A549 (cell line): ENCODE measurements around the gene NSMF. TPM values are rescaled to one million over a fixed set of nuclear protein-coding genes. Genes with fewer than 3 reads are reported as not detected.

Source experiments
- ATAC-seq, 2 experiments: fragments of 200-7000 bp in 1 of 2; fragments of >200 bp in 1 of 2; cut with Nextera tagmentation in 1 of 2; cut with Tn5 transposase in 1 of 2; 3 replicates each; pipeline versions ENCODE4 v1.8.0 to v1.9.1; 2018 to 2020; ENCODE audit warnings: mild to moderate bottlenecking in 1 of 2, moderate library complexity in 1 of 2
- CTCF ChIA-PET: fragments of 300-600 bp; sonication (Branson Sonifier 250); formaldehyde crosslinking; extraction: SDS; loops from one replicate; lab custom pipeline; 2021; ENCODE audit warnings: antibody characterized with exemption, inconsistent platforms; lab: Yijun Ruan, JAX
- POLR2A ChIA-PET: fragments of 350-600 bp; formaldehyde crosslinking; extraction: SDS; loops from one replicate; lab custom pipeline; 2021; ENCODE audit warnings: antibody characterized with exemption, inconsistent platforms; lab: Yijun Ruan, JAX
- DNase-seq, 2 experiments: peaks; one replicate each; pipeline versions ENCODE4 v3.0.0 to v3.0.0-alpha.2; 2011 to 2016; ENCODE audit warnings: low read depth in 1 of 2, low spot score in 1 of 2
- FAIRE-seq: peaks from 2 replicates; lab custom pipeline; 2011; peaks lifted over from hg19 to GRCh38; lab: Jason Lieb, UNC
- H3K27ac ChIP-seq, 2 experiments: fragments of >200 bp; sonication (Bioruptor Twin); formaldehyde crosslinking; 3 replicates each; pipeline ENCODE4 v1.5.1; 2016 to 2017
- H3K4me1 ChIP-seq: fragments of >200 bp; sonication (Bioruptor Twin); formaldehyde crosslinking; 3 replicates; pipeline ENCODE4 v1.6.1; 2016
- H3K4me2 ChIP-seq: fragments of >200 bp; sonication (Bioruptor Twin); formaldehyde crosslinking; 3 replicates; pipeline ENCODE4 v1.6.1; 2016
- H3K4me3 ChIP-seq: fragments of >200 bp; sonication (Bioruptor Twin); formaldehyde crosslinking; 3 replicates; pipeline ENCODE4 v1.5.1; 2016
- H3K9me3 ChIP-seq: fragments of >200 bp; sonication (Bioruptor Twin); formaldehyde crosslinking; 3 replicates; pipeline ENCODE4 v1.6.1; 2016
- CBX8 ChIP-seq: fragments of 200-600 bp; sonication (generic); IDR thresholded peaks from 2 replicates; pipeline ENCODE4 v1.6.1; 2016
- CEBPB ChIP-seq, 2 experiments: fragments of >200 bp in 1 of 2; sonication (Bioruptor Twin) in 1 of 2; formaldehyde crosslinking in 1 of 2; IDR thresholded peaks; 2 replicates each; pipeline ENCODE4 v1.6.1; 2012 to 2016
- CHD4 ChIP-seq: fragments of 200-600 bp; sonication (generic); IDR thresholded peaks from 2 replicates; pipeline ENCODE4 v1.6.1; 2016; ENCODE audit warnings: antibody characterized with exemption, mild to moderate bottlenecking, borderline replicate concordance
- EHMT2 ChIP-seq: fragments of 200-600 bp; sonication (generic); IDR thresholded peaks from 2 replicates; pipeline ENCODE4 v1.6.1; 2016; ENCODE audit warnings: antibody characterized with exemption, low read depth, mild to moderate bottlenecking, moderate library complexity
- FOSL2 ChIP-seq, 2 experiments: fragments of 450-650 bp in 1 of 2; fragments of >200 bp in 1 of 2; sonication (Bioruptor Twin) in 1 of 2; formaldehyde crosslinking; IDR thresholded peaks; 2 replicates each; pipeline versions ENCODE4 v1.5.0 to v1.6.1; 2016 to 2020; ENCODE audit warnings: mild to moderate bottlenecking in 1 of 2, moderate library complexity in 1 of 2
- FOXS1 ChIP-seq: fragments of 250-450 bp; sonication (Bioruptor Pico); IDR thresholded peaks from 2 replicates; pipeline ENCODE4 v1.5.0; 2020; ENCODE audit warnings: mild to moderate bottlenecking, moderate library complexity
- HDAC2 ChIP-seq: fragments of 200-600 bp; sonication (generic); IDR thresholded peaks from 2 replicates; pipeline ENCODE4 v1.6.1; 2016
- JUN ChIP-seq, 2 experiments: fragments of >200 bp; sonication (Bioruptor Twin); formaldehyde crosslinking; IDR thresholded peaks; 2 replicates in 1 of 2; 3 replicates in 1 of 2; pipeline ENCODE4 v1.6.1; 2016 to 2017
- JUNB ChIP-seq: fragments of >200 bp; sonication (Bioruptor Twin); formaldehyde crosslinking; IDR thresholded peaks from 2 replicates; pipeline ENCODE4 v1.6.1; 2016
- KDM5A ChIP-seq: fragments of 200-600 bp; sonication (generic); IDR thresholded peaks from 2 replicates; pipeline ENCODE4 v1.6.1; 2016; ENCODE audit warnings: antibody characterized with exemption, mild to moderate bottlenecking
- MAFK ChIP-seq: fragments of 450-650 bp; IDR thresholded peaks from 2 replicates; pipeline ENCODE4 v1.6.1; 2014; ENCODE audit not compliant: partially characterized antibody
- MAZ ChIP-seq: fragments of 150-350 bp; IDR thresholded peaks from 2 replicates; pipeline ENCODE4 v1.6.1; 2014; ENCODE audit warnings: antibody characterized with exemption, low read depth, low read length, borderline replicate concordance
- NFE2L2 ChIP-seq: fragments of 150-350 bp; conservative IDR thresholded peaks from 2 replicates; pipeline ENCODE4 v1.6.1; 2014; ENCODE audit warnings: low read length
- NR3C1 ChIP-seq: fragments of >200 bp; sonication (Bioruptor Twin); formaldehyde crosslinking; IDR thresholded peaks from 3 replicates; pipeline ENCODE4 v1.6.1; 2017
- POLR2A ChIP-seq: IDR thresholded peaks from 2 replicates; pipeline ENCODE4 v1.6.1; 2012; ENCODE audit warnings: mild to moderate bottlenecking, low read length
- RCOR1 ChIP-seq: fragments of 150-350 bp; IDR thresholded peaks from 2 replicates; pipeline ENCODE4 v1.6.1; 2014; ENCODE audit warnings: antibody characterized with exemption, low read length, low read depth
- TP53 ChIP-seq: fragments of 250-450 bp; sonication (Bioruptor Pico); IDR thresholded peaks from 2 replicates; pipeline ENCODE4 v1.5.0; 2021; ENCODE audit warnings: mild to moderate bottlenecking, moderate library complexity
- ZFP36 ChIP-seq: fragments of 450-650 bp; IDR thresholded peaks from 2 replicates; pipeline ENCODE4 v1.6.1; 2014; ENCODE audit warnings: borderline replicate concordance; ENCODE audit not compliant: partially characterized antibody
- ZSCAN20 ChIP-seq: fragments of 250-450 bp; sonication (Bioruptor Pico); IDR thresholded peaks from 2 replicates; pipeline ENCODE4 v1.8.0; 2022; ENCODE audit warnings: mild to moderate bottlenecking, moderate library complexity
- WGBS: methylation state at CpG from one replicate; pipeline ENCODE4 v1.1.6; 2017; ENCODE audit errors: missing lambda C conversion rate; 5-methylcytosine and 5-hydroxymethylcytosine counted together
- polyA plus RNA-seq, 4 experiments: library from polyadenylated mRNA; depleted of rRNA in 3 of 4; stranded (reverse); fragments of >200 nt; fragmentation: RNase III in 1 of 4; extraction: RNeasy Plus Mini Kit Qiagen cat#74134 plus additional on column Dnase treatment in 1 of 4; gene quantifications; 2 replicates in 3 of 4; 3 replicates in 1 of 4; pipeline ENCODE4 v1.2.3, GENCODE V29; 2011 to 2017
- TF ChIP-seq, protein P1 (sequence below): IDR thresholded peaks from 2 replicates; pipeline ENCODE4 v1.6.1; 2012
- TF ChIP-seq, protein P2 (sequence below): fragments of 450-650 bp; IDR thresholded peaks from 2 replicates; pipeline ENCODE4 v1.6.1; 2014; ENCODE audit warnings: antibody characterized with exemption
- TF ChIP-seq, protein P3 (sequence below): fragments of >200 bp; sonication (Bioruptor Twin); formaldehyde crosslinking; IDR thresholded peaks from 3 replicates; pipeline ENCODE4 v1.6.1; 2016
- TF ChIP-seq, protein P4 (sequence below): IDR thresholded peaks from 2 replicates; pipeline ENCODE4 v1.6.1; 2012; ENCODE audit warnings: low read depth, borderline replicate concordance
- TF ChIP-seq, protein P5 (sequence below): fragments of 250-450 bp; sonication (Bioruptor Pico); IDR thresholded peaks from 2 replicates; pipeline ENCODE4 v1.5.0; 2020; ENCODE audit warnings: low read depth, mild to moderate bottlenecking, moderate library complexity
- TF ChIP-seq, protein P6 (sequence below): fragments of >200 bp; sonication (Bioruptor Twin); formaldehyde crosslinking; IDR thresholded peaks from 2 replicates; pipeline ENCODE4 v1.6.1; 2016

The NSMF gene
- polyA plus RNA-seq, 2 of the 4 experiments (the other 2 are of a cell fraction): 16.0 to 29.2 TPM

DNA sequence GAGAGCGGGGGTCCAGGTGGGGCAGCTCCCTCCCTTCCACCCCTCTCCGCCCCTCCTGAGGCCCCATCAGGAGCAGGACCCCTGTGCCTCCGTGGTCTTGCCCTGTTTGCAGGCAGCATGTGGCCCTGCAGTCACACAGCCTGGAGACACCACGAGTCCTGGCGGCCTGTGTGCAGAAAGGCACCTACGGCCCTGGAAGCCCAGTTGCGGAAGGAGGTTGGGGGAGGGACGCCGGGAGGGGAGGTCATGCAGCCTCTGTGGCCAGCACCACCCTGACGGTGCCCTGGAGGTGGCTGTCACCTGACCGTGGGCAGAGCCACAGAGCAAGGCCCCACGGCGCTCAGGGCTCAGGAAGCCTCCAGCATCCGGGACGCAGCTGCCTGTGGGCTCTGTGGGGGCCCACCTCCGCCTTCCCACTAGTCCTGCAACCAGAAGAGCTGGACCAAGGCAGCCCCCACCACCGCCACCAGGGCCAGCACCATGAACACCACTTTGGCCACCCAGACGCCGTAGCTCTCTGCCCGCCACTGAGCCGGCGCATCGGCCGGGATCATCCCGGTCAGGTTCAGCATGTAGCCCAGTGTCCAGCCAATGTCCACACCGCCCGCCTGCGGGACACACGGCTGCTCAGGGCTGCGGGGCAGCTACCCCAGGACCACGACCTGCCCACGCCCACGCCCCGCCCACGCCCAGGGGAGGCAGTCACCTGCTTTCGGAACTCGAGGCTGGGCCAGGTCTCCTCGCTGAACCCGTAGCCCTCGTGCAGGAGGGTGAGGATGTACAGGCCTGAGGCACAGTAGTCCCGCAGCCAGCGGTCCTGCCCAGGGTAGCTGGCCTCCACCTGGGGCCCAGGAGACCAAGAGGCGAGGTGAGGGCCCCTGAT lies 24.4 kb downstream of the NSMF start (continued):
- TF ChIP-seq FOSL2 (IDR thresholded peaks at IDR 0.05) (no peak), FOSL2 (CRISPR knock-in tag; IDR thresholded peaks at IDR 0.05) (no peak), MAZ (no peak), TP53 (no peak)
- TF ChIP-seq, protein P1, sequence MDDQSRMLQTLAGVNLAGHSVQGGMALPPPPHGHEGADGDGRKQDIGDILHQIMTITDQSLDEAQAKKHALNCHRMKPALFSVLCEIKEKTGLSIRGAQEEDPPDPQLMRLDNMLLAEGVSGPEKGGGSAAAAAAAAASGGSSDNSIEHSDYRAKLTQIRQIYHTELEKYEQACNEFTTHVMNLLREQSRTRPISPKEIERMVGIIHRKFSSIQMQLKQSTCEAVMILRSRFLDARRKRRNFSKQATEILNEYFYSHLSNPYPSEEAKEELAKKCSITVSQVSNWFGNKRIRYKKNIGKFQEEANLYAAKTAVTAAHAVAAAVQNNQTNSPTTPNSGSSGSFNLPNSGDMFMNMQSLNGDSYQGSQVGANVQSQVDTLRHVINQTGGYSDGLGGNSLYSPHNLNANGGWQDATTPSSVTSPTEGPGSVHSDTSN: no peak

DNA sequence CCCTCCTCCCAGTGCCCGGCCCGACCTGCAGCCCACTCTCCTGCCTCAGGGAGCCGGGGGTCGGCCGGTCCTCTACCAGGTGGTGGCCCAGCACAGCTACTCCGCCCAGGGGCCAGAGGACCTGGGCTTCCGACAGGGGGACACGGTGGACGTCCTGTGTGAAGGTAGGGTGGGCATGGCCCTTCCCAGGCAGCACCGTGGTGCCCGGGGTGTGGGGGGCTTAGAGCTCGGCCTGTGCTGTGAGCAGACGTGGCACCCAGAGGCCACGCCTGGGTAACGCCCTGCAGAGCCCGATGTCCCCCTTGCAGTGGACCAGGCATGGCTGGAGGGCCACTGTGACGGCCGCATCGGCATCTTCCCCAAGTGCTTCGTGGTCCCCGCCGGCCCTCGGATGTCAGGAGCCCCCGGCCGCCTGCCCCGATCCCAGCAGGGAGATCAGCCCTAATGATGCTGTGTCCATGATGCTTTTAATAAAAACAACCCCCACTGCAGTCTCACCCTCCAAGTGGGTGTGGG lies 25.2 kb downstream of the NSMF start:
- POLR2A ChIA-PET: no interaction called here
- Histone ChIP-seq H3K9me3 (no peaks in the 10 kb centered on the region), H3K27ac (no peak overlapping the region), H3K4me1 (peaks cover 24% of the 10 kb centered on the region), H3K4me2 (no peak overlapping the region), H3K4me3 (no peak overlapping the region)
- FAIRE-seq (no peak), ATAC-seq (no peak), DNase-seq (no peak)
- CTCF ChIA-PET: interaction anchor here (0.6 to 8.1 kb wide), 5 partner anchors 10 to 168 kb away, joined by 3 to 98 read pairs (median 3); partner anchors contain the start of genes ENTPD8, EXD3 and NOXA1
- TF ChIP-seq, protein P2, sequence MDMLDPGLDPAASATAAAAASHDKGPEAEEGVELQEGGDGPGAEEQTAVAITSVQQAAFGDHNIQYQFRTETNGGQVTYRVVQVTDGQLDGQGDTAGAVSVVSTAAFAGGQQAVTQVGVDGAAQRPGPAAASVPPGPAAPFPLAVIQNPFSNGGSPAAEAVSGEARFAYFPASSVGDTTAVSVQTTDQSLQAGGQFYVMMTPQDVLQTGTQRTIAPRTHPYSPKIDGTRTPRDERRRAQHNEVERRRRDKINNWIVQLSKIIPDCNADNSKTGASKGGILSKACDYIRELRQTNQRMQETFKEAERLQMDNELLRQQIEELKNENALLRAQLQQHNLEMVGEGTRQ: no peak
- TF ChIP-seq CBX8 (no peak), MAFK (no peak), RCOR1 (no peak), KDM5A (no peak), CHD4 (no peak), HDAC2 (no peak), NFE2L2 (no peak), POLR2A (no peak)
- TF ChIP-seq, protein P3, sequence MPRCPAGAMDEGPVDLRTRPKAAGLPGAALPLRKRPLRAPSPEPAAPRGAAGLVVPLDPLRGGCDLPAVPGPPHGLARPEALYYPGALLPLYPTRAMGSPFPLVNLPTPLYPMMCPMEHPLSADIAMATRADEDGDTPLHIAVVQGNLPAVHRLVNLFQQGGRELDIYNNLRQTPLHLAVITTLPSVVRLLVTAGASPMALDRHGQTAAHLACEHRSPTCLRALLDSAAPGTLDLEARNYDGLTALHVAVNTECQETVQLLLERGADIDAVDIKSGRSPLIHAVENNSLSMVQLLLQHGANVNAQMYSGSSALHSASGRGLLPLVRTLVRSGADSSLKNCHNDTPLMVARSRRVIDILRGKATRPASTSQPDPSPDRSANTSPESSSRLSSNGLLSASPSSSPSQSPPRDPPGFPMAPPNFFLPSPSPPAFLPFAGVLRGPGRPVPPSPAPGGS: no peak
- 96% methylated on average over 9 of the region's 26 CpGs for WGBS

DNA sequence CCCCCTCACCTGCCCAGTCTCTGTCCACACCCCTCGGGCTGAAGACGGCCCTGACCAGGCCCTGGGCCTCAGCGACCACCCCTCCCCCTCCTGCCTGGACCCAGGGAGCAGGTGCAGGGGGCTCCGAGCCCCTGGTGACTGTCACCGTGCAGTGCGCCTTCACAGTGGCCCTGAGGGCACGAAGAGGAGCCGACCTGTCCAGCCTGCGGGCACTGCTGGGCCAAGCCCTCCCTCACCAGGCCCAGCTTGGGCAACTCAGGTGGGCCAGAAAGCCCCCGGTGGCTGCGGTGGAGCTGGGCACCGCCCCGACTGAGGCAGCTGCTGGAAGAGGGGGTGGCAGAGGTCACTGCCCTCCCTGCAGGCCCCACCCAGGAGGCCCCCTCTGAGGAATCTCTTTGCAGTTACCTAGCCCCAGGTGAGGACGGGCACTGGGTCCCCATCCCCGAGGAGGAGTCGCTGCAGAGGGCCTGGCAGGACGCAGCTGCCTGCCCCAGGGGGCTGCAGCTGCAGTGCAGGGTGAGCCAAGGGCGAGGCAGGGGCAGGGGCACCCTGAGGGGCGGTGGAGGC lies 25.7 kb downstream of the NSMF start:
- no peak for ATAC-seq
- CTCF ChIA-PET: interaction anchor here (0.6 to 8.1 kb wide), 5 partner anchors 10 to 169 kb away, joined by 3 to 98 read pairs (median 3); partner anchors contain the start of genes ENTPD8, EXD3 and NOXA1
- no peak overlapping the region for H3K4me2 ChIP-seq
- POLR2A ChIA-PET: no interaction called here
- no peak overlapping the region for H3K4me3 ChIP-seq
- peaks cover 24% of the 10 kb centered on the region for H3K4me1 ChIP-seq
- no peak for FAIRE-seq
- WGBS: no CpG with 5 or more reads among the region's 19 CpGs
- H3K9me3 ChIP-seq: no peaks in the 10 kb centered on the region
- DNase-seq: no peak
- H3K27ac ChIP-seq: no peak overlapping the region
- TF ChIP-seq JUNB: no peak
- no peak for TF ChIP-seq NR3C1
- TF ChIP-seq, protein P3: no peak
- TF ChIP-seq, protein P1: no peak
- TF ChIP-seq MAFK: no peak
- TF ChIP-seq ZSCAN20 (CRISPR knock-in tag): no peak
- TF ChIP-seq, protein P2: no peak
- TF ChIP-seq CEBPB (IDR thresholded peaks at IDR 0.05): no peak
- TF ChIP-seq, protein P4, sequence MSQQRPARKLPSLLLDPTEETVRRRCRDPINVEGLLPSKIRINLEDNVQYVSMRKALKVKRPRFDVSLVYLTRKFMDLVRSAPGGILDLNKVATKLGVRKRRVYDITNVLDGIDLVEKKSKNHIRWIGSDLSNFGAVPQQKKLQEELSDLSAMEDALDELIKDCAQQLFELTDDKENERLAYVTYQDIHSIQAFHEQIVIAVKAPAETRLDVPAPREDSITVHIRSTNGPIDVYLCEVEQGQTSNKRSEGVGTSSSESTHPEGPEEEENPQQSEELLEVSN: no peak
- no peak for TF ChIP-seq JUN (IDR thresholded peaks at IDR 0.05)
- no peak for TF ChIP-seq FOXS1 (CRISPR knock-in tag)
- no peak for TF ChIP-seq ZFP36
- TF ChIP-seq, protein P5, sequence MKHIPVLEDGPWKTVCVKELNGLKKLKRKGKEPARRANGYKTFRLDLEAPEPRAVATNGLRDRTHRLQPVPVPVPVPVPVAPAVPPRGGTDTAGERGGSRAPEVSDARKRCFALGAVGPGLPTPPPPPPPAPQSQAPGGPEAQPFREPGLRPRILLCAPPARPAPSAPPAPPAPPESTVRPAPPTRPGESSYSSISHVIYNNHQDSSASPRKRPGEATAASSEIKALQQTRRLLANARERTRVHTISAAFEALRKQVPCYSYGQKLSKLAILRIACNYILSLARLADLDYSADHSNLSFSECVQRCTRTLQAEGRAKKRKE (CRISPR knock-in tag): no peak
- TF ChIP-seq, protein P6, sequence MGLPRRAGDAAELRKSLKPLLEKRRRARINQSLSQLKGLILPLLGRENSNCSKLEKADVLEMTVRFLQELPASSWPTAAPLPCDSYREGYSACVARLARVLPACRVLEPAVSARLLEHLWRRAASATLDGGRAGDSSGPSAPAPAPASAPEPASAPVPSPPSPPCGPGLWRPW: no peak
- no peak for TF ChIP-seq EHMT2
